ENCODE measurements around the gene MCF2. TPM values are rescaled to one million over a fixed set of nuclear protein-coding genes. Genes with fewer than 3 reads are reported as not detected.
"Not testable (repeated sequence)": the region's sequence is repeated elsewhere in the genome, so short reads cannot be mapped to it uniquely, and the experiment has no call there.

The MCF2 gene
- total RNA-seq, 1 donor from 2014 or later, result not detected

DNA sequence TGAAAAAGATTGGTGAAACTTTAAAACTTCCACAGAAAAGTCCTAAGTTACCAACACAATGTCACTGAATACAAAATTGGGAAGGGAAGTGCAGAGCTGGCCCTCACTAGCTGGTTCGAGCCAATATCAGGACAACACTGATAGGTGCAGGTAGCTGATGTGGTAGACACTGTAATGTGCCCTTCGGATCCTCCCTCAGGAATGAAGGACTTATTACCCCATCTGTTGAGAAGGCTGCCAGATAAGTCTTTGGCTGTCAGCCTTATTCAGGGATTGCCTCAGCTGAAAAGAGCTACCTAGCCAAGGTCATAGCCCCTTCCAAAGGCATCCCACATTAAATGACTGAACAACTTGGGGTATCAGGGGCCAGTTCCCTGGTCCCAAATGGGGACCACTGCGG, 5.3 kb downstream of the MCF2 start:
- Histone ChIP-seq H3K27ac (no peak overlapping the region), H3K9me3 (no peaks in the 10 kb centered on the region), H3K27me3 (ENCODE audit: low read depth) (no peaks in the 10 kb centered on the region), H3K4me3 (no peak overlapping the region), H3K36me3 (no peaks in the 10 kb centered on the region), H3K4me1 (no peaks in the 10 kb centered on the region)
- intact Hi-C loops (cut with DNase I), result no loop called here
- DNase-seq (no peak), ATAC-seq (no peak)
- TF ChIP-seq CTCF (IDR thresholded peaks at IDR 0.05), result no peak

DNA sequence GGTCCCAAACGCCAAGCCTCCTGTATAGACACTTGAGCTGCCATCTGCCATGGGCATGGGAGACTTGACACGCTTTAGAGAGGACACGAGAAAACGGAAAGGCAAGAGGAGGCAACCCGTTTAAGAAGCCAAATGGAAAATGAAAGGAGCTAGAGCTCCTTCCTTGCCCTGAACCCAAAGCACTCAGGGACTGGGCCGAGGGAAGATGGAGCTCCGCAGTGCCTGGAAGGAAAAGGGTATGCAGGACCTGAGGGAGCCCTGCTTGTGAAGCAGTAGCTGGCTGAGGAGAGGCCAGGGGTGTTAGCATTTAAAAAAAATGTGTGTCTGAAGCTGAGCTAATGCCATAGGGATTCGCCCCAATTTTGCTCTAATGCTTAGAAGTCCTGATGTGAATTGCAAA, 15.1 kb downstream of the MCF2 start:
- Histone ChIP-seq H3K27ac (no peak overlapping the region), H3K36me3 (no peaks in the 10 kb centered on the region), H3K9me3 (no peaks in the 10 kb centered on the region), H3K4me1 (no peaks in the 10 kb centered on the region), H3K4me3 (peak overlapping the region; percentile 44), H3K27me3 (ENCODE audit: low read depth) (no peaks in the 10 kb centered on the region)
- ATAC-seq, result no peak
- no peak for DNase-seq
- intact Hi-C loops (cut with DNase I), result no loop called here
- TF ChIP-seq CTCF (IDR thresholded peaks at IDR 0.05), result no peak

DNA sequence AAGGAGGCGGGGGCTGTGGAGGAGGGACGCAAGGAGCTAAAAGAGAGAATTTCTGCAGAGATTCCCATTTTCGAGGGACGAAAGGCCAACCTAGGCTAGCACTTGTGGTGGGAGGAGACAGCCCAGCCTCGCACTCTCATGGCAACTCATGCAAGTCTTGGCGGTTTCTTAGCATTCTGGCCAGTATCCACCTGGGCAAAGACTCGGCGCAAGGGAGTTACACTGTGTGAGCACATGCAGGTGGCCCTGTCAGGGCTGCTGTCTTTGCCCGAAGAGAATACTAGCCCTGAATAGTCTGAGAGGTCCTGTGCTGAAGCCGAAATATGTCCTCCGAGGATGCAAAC, 15.5 kb downstream of the MCF2 start:
- ATAC-seq, result peak in 1 of 2 donors; percentile 39
- no peak for TF ChIP-seq CTCF (IDR thresholded peaks at IDR 0.05)
- H3K27me3 ChIP-seq (ENCODE audit: low read depth), result no peaks in the 10 kb centered on the region
- no peak for DNase-seq
- no peaks in the 10 kb centered on the region for H3K4me1 ChIP-seq
- H3K4me3 ChIP-seq, result peak overlapping the region; percentile 44
- H3K27ac ChIP-seq, result no peak overlapping the region
- no peaks in the 10 kb centered on the region for H3K9me3 ChIP-seq
- no peaks in the 10 kb centered on the region for H3K36me3 ChIP-seq
- intact Hi-C loops (cut with DNase I), result no loop called here

DNA sequence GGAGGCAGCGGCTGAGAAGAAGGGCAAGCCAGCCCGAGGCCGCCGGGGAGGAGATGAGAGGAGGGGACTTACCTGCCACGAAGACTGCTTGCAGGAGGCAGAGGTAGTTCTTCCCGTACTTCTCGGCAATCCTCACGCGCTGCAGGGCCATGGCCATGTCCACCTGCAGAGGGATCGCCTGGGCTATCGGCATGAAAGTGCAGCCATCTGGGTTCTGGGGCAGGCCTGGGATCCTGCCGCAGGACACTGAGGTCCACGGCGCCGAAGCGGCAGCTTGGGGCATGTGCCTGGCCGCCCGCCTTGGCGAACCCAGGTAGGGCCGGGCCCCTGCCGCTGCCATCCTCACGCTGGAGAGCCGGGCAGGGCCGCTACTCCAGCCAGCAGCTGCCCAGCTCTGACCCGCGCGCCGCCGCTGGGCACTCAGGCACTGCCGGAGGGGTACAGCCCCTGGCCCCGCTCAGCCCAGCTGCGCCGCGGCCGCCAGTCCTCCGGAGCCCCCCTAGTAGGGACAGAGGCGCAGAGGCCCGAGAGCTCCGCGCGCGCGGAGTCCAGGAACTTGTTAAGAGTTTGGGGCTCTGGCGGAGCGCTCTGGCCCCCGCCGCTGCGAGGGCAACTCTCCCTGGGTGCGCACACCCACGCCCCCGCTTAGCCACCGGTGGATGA, 16.0 kb downstream of the MCF2 start:
- ATAC-seq, result peak; percentile 45 to 47

GRCh38 chrX:139691493-139691842, 16.5 kb downstream of the MCF2 start:
- no peak for TF ChIP-seq CTCF (IDR thresholded peaks at IDR 0.05)
- intact Hi-C loops (cut with DNase I), result no loop called here
- Histone ChIP-seq H3K4me3 (peak overlapping the region; percentile 44), H3K9me3 (no peaks in the 10 kb centered on the region), H3K27me3 (ENCODE audit: low read depth) (no peaks in the 10 kb centered on the region), H3K4me1 (no peaks in the 10 kb centered on the region), H3K36me3 (no peaks in the 10 kb centered on the region), H3K27ac (no peak overlapping the region)
- ATAC-seq (no peak), DNase-seq (no peak)

More for the DNA sequence above, 16.0 kb downstream of the MCF2 start:
- Histone ChIP-seq H3K9me3 (no peaks in the 10 kb centered on the region), H3K4me1 (no peaks in the 10 kb centered on the region), H3K4me3 (peak overlapping the region; percentile 44), H3K27me3 (ENCODE audit: low read depth) (no peaks in the 10 kb centered on the region), H3K36me3 (no peaks in the 10 kb centered on the region), H3K27ac (no peak overlapping the region)
- no peak for TF ChIP-seq CTCF (IDR thresholded peaks at IDR 0.05)
- intact Hi-C loops (cut with DNase I), result no loop called here
- DNase-seq, result no peak

- ATAC-seq; intact Hi-C loops (cut with DNase I); H3K4me1 ChIP-seq; H3K9me3 ChIP-seq; H3K4me3 ChIP-seq; H3K27ac ChIP-seq; DNase-seq; H3K36me3 ChIP-seq; H3K27me3 ChIP-seq (ENCODE audit: low read depth): not testable (repeated sequence)
Measured at GRCh38 chrX:139685175-139685574, 22.8 kb downstream of the MCF2 start.
